Upper lobe of left lung (tissue), 6 donors: ENCODE measurements around the gene FPR2. TPM values are rescaled to one million over a fixed set of nuclear protein-coding genes. Genes with fewer than 3 reads are reported as not detected.
A peak's percentile ranks its signal among the peaks of the same experiment; 100 is the strongest.

ENCODE experiments used
- ATAC-seq, 2 donors: fragments of 200-7000 bp; cut with Tn5 transposase; one replicate each; pipeline ENCODE4 v1.9.1; 2022; ENCODE audit warnings: mild to moderate bottlenecking in 2 of 2, moderate library complexity in 2 of 2; ENCODE audit not compliant: low FRiP score in 2 of 2
- DNase-seq, 2 donors: peaks; one replicate each; pipeline ENCODE4 v3.0.0-alpha.2; 2019 to 2020
- H3K27ac ChIP-seq, 4 donors: fragments of 200-600 bp; sonication (generic); one replicate each; pipeline ENCODE4 v1.5.1; 2016 to 2019
- H3K27me3 ChIP-seq, 4 donors: fragments of 200-600 bp; sonication (generic); one replicate each; pipeline ENCODE4 v1.5.1; 2017 to 2019
- H3K36me3 ChIP-seq, 4 donors: fragments of 200-600 bp; sonication (generic); one replicate each; pipeline ENCODE4 v1.5.1; 2016 to 2019
- H3K4me1 ChIP-seq, 4 donors: fragments of 200-600 bp; sonication (generic); one replicate each; pipeline ENCODE4 v1.5.1; 2018 to 2019
- H3K4me3 ChIP-seq, 4 donors: fragments of 200-600 bp; sonication (generic); one replicate each; pipeline ENCODE4 v1.5.1; 2017 to 2019; ENCODE audit warnings: mild to moderate bottlenecking in 2 of 4, moderate library complexity in 1 of 4
- H3K9me3 ChIP-seq, 4 donors: fragments of 200-600 bp; sonication (generic); one replicate each; pipeline ENCODE4 v1.5.1; 2018 to 2019
- CTCF ChIP-seq, 6 experiments: fragments of 450-650 bp in 4 of 6; fragments of 200-600 bp in 2 of 6; sonication (generic) in 2 of 6; IDR thresholded peaks; one replicate each; pipeline ENCODE4 v1.5.1; 2016 to 2019; ENCODE audit warnings: antibody characterized with exemption in 6 of 6
- EP300 ChIP-seq, 4 donors: sonication (generic); formaldehyde crosslinking; IDR thresholded peaks; one replicate each; pipeline ENCODE4 v1.5.1; 2017; ENCODE audit warnings: antibody characterized with exemption in 4 of 4, control low read depth in 2 of 4
- POLR2A ChIP-seq, 4 donors: fragments of 450-650 bp; IDR thresholded peaks; one replicate each; pipeline ENCODE4 v1.5.1; 2016 to 2017; ENCODE audit warnings: antibody characterized with exemption in 4 of 4, mild to moderate bottlenecking in 2 of 4
- POLR2AphosphoS5 ChIP-seq, 2 donors: sonication (generic); formaldehyde crosslinking; IDR thresholded peaks; one replicate each; pipeline ENCODE4 v1.5.1; 2017; ENCODE audit warnings: antibody characterized with exemption in 2 of 2
- WGBS, 2 donors: methylation state at CpG; one replicate each; pipeline ENCODE4 v1.1.5; 2017 to 2018; 5-methylcytosine and 5-hydroxymethylcytosine counted together
- total RNA-seq, 6 donors: library from RNA; depleted of rRNA in 4 of 6; stranded (reverse); fragments of >200 nt in 4 of 6; gene quantifications; one replicate each; pipeline versions ENCODE4 v1.1.0 to v1.2.1, GENCODE V29; 2016 to 2021
- donor health status: DM: no; HTN: no; CAD: no; lungs with moderate emphysema.
- donor health status: DM: no; HTN: yes; CAD: no; lungs with severe emphysema.

FPR2 gene
- total RNA-seq, 6 donors from 2014 or later: 4.2 to 52.4 (median 20.5) TPM

- Histone ChIP-seq H3K4me1 (peaks cover 6 to 50% (median 25%) of the 10 kb centered on the region in 4 donors), H3K9me3 (no peaks in the 10 kb centered on the region), H3K4me3 (no peak overlapping the region), H3K27ac (no peak overlapping the region), H3K36me3 (no peaks in the 10 kb centered on the region), H3K27me3 (no peaks in the 10 kb centered on the region)
- DNase-seq (peak in 1 of 2 donors; percentile 48), ATAC-seq (no peak)
- no peak for TF ChIP-seq CTCF (IDR thresholded peaks at IDR 0.05)
- TF ChIP-seq EP300 (IDR thresholded peaks at IDR 0.05): no peak
- no peak for TF ChIP-seq POLR2AphosphoS5 (IDR thresholded peaks at IDR 0.05)
- no peak for TF ChIP-seq POLR2A (IDR thresholded peaks at IDR 0.05)
- WGBS, 2 donors: 32 to 34% methylated on average over 6 of the region's 6 CpGs
These were observed 46.2 kb downstream of the FPR2 start for GRCh38 chr19:51807111-51807701.

GRCh38 chr19:51807925-51808324 is 46.9 kb downstream of the FPR2 start:
- TF ChIP-seq POLR2A (IDR thresholded peaks at IDR 0.05) (no peak), CTCF (IDR thresholded peaks at IDR 0.05) (no peak), POLR2AphosphoS5 (IDR thresholded peaks at IDR 0.05) (no peak), EP300 (IDR thresholded peaks at IDR 0.05) (no peak)
- no peak overlapping the region for H3K27ac ChIP-seq
- H3K4me1 ChIP-seq: peaks cover 6 to 50% (median 25%) of the 10 kb centered on the region in 4 donors
- no peak for ATAC-seq
- H3K9me3 ChIP-seq: no peaks in the 10 kb centered on the region
- H3K36me3 ChIP-seq: no peaks in the 10 kb centered on the region
- 87 to 89% methylated on average over 2 of the region's 2 CpGs for WGBS, 2 donors
- no peak for DNase-seq
- no peaks in the 10 kb centered on the region for H3K27me3 ChIP-seq
- H3K4me3 ChIP-seq: no peak overlapping the region

- Histone ChIP-seq H3K4me3 (no peak overlapping the region), H3K9me3 (peaks cover 0 to 2% (median 0%) of the 10 kb centered on the region in 4 donors), H3K36me3 (no peaks in the 10 kb centered on the region), H3K27me3 (no peaks in the 10 kb centered on the region), H3K4me1 (peaks cover 6 to 50% (median 25%) of the 10 kb centered on the region in 4 donors), H3K27ac (no peak overlapping the region)
- 67 to 71% methylated on average over 8 of the region's 8 CpGs for WGBS, 2 donors
- no peak for TF ChIP-seq CTCF (IDR thresholded peaks at IDR 0.05)
- no peak for TF ChIP-seq EP300 (IDR thresholded peaks at IDR 0.05)
- TF ChIP-seq POLR2AphosphoS5 (IDR thresholded peaks at IDR 0.05): no peak
- TF ChIP-seq POLR2A (IDR thresholded peaks at IDR 0.05): no peak
- DNase-seq: no peak
- peak in 1 of 2 donors; percentile 45 for ATAC-seq
These were observed 47.5 kb downstream of the FPR2 start for GRCh38 chr19:51808333-51808986.

- peaks cover 2 to 45% (median 24%) of the 10 kb centered on the region in 4 donors for H3K4me1 ChIP-seq
- 40 to 44% methylated on average over 4 of the region's 4 CpGs for WGBS, 2 donors
- DNase-seq (no peak), ATAC-seq (peak in 1 of 2 donors; percentile 53)
- TF ChIP-seq POLR2A (IDR thresholded peaks at IDR 0.05): no peak
- no peak for TF ChIP-seq CTCF (IDR thresholded peaks at IDR 0.05)
- TF ChIP-seq EP300 (IDR thresholded peaks at IDR 0.05): no peak
- no peak for TF ChIP-seq POLR2AphosphoS5 (IDR thresholded peaks at IDR 0.05)
- H3K4me3 ChIP-seq: no peak overlapping the region
- H3K36me3 ChIP-seq: no peaks in the 10 kb centered on the region
- H3K27me3 ChIP-seq: no peaks in the 10 kb centered on the region
- H3K27ac ChIP-seq: peak overlapping the region in 3 of 4 donors; percentile 17 to 52 (median 38)
- H3K9me3 ChIP-seq: peaks cover 0 to 5% (median 0%) of the 10 kb centered on the region in 4 donors
These were observed 48.8 kb downstream of the FPR2 start for GRCh38 chr19:51809787-51810186.
